GM19397 (cell line): ENCODE data around the gene KRTAP9-3.
"Not testable (repeated sequence)": the region's sequence is repeated elsewhere in the genome, so short reads cannot be mapped to it uniquely, and the experiment has no call there.

Experiments
- ATAC-seq: cut with Tn5 transposase; IDR thresholded peaks from one replicate; pipeline ENCODE4 v1.9.1; 2021; ENCODE audit warnings: mild to moderate bottlenecking, moderate library complexity; ENCODE audit not compliant: unreplicated experiment

The KRTAP9-3 gene, protein sequence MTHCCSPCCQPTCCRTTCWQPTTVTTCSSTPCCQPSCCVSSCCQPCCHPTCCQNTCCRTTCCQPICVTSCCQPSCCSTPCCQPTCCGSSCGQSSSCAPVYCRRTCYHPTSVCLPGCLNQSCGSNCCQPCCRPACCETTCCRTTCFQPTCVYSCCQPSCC

DNA sequence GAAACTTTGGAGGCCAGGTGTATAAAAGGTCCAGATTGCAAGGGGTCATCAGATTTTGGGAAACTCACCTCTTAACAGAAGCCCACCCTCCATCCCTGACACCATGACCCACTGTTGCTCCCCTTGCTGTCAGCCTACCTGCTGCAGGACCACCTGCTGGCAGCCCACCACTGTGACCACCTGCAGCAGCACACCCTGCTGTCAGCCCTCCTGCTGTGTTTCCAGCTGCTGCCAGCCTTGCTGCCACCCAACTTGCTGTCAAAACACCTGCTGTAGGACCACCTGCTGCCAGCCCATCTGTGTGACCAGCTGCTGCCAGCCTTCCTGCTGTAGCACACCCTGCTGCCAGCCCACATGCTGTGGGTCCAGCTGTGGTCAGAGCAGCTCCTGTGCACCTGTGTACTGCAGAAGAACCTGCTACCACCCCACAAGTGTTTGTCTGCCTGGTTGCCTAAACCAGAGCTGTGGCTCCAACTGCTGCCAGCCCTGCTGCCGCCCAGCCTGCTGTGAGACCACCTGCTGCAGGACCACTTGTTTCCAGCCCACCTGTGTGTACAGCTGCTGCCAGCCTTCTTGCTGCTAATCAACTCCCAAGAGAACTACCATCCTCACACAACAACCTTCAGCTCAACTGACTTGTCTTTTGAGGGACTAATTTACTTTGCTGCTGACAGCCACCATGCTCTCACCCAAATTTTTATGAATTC lies at the start of gene KRTAP9-3:
TSS of gene KRTAP9-3 (plus strand) at position 51 of the 707 bp plus-strand sequence. CDS start at position 104, 53 bp downstream.
- ATAC-seq, result not testable (repeated sequence)

DNA sequence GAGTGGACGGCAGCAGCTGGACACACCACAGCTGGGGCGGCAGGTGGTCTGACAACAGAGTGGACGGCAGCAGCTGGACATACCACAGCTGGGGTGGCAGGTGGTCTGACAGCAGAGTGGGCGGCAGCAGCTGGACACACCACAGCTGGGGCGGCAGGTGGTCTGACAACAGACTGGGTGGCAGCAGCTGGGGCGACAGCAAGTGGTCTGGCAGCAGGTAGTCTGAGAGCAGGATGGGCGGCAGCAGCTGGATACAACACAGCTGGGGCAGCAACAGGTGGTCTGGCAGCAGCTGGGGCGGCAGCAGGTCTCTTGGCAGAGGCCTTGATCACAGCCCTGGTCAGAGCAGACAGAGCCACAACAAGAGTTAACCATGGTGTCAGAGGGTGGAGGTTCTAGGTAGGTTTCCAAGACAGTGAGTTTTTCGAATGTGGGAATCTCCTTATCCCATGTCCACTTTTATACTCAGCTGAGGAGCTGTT lies 47.7 kb upstream of the KRTAP9-3 start, which contains the start of gene KRTAP4-1:
TSS of gene KRTAP4-1 (minus strand) at position 432 of the 482 bp plus-strand sequence. CDS start at position 375, 57 bp downstream.
- no peak for ATAC-seq

DNA sequence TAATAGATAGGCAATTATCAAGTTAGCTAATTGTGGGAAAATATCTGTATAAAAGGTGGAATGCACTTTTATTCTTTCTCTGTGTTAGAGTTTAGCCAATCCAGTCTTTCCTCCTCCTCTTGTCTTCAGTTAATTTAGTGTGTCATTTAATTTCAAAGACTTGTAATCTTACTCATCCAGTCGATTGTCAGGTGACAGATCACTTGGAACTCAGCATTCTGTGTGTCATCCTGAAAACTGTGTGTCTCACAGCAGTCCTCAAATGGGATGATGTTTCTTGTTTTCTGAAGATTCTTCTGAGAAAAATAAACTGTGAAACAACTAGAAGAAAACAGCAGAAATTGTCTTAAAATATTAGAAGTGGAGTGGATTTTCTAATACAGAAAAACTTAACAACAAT lies 47.2 kb upstream of the KRTAP9-3 start:
- no peak for ATAC-seq

DNA sequence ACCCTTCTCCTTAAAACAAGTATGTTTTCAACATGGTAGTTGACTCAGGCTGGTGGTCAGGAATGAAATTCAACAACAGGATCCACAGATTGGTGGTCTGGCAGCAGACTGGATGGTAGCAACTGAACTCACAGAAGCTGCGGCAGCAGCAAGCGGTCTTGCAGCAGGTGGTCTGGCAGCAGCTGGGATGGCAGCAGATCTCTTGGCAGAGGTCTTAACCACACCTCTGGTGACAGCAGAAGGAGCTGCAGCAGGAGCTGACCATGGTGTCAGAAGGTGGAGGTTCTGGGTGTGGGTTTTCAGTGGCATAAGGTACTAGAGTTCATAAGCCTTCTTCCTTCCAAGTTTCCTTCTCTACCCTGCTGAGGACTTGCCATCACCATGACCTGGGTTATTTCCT lies 45.4 kb upstream of the KRTAP9-3 start:
- no peak for ATAC-seq

DNA sequence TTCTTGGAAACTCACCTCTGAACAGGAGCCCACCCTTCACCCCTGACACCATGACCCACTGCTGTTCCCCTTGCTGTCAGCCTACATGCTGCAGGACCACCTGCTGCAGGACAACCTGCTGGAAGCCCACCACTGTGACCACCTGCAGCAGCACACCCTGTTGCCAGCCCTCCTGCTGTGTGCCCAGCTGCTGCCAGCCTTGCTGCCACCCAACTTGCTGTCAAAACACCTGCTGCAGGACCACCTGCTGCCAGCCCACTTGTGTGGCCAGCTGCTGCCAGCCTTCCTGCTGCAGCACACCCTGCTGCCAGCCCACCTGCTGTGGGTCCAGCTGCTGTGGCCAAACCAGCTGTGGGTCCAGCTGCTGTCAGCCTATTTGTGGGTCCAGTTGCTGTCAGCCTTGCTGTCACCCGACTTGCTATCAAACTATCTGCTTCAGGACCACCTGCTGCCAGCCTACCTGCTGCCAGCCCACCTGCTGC lies 42.4 kb upstream of the KRTAP9-3 start, which contains the start of gene KRTAP9-1:
TSS of gene KRTAP9-1 (plus strand) at position 51 of the 482 bp plus-strand sequence. CDS start at position 51, 0 bp downstream.
- not testable (repeated sequence) for ATAC-seq

DNA sequence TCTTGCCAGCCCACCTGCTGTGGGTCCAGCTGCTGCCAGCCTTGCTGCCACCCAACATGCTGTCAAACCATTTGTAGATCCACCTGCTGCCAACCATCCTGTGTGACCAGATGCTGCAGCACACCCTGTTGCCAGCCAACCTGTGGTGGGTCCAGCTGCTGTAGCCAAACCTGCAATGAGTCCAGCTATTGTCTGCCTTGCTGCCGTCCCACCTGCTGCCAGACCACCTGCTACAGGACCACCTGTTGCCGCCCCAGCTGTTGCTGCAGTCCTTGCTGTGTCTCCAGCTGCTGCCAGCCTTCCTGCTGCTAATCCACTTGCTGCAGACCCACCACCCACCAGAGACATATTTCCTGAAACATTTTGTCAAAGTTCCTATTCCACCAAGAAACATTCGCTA lies 41.9 kb upstream of the KRTAP9-3 start:
- ATAC-seq, result no peak

DNA sequence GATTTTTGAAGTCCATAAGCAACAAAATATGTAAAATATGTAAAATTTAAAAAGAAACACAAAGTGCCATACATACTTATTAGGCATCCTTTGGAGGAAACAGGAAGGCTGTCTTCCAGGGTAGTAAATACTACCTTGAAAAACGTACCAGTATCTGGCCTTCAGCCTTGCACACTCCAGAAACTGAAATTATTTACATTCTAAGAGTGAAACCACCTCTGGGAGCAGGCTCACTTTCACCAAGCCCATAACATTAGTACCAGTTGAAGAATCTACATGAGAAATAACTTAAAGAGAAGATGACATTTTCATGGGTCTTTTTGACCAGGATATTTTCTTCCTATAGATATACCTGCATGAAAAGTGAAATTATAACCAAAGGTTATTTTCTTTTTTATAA lies 36.2 kb upstream of the KRTAP9-3 start:
- ATAC-seq, result no peak

DNA sequence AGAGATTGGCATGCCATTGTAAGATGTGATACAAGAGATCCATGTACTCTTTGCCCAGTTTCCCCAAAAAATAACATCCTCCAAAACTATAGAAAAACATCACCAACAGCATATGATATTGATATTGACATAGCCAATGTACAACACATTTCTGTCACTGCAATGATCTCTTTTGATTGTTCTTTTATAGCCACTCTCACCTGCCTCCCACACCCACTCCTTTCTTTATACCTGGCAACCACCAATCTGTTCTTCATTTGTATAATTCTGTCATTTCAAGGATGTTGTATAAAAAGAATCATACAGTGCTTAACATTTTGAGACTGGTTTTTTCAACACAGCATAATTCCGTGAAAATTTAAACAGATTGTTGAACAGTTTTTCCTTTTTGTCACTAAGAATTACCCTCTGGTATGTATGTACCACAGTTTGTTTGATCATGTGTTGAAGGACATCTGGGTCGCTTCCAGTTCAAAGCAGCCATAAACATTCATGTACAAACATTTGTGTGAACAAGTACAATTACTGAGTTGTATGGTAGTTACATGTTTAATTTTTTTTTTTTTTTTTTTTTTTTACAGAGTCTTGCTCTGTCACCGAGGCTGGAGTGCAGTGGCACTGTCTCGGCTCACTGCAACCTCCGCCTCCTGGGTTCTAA lies 32.7 kb upstream of the KRTAP9-3 start:
- no peak for ATAC-seq

DNA sequence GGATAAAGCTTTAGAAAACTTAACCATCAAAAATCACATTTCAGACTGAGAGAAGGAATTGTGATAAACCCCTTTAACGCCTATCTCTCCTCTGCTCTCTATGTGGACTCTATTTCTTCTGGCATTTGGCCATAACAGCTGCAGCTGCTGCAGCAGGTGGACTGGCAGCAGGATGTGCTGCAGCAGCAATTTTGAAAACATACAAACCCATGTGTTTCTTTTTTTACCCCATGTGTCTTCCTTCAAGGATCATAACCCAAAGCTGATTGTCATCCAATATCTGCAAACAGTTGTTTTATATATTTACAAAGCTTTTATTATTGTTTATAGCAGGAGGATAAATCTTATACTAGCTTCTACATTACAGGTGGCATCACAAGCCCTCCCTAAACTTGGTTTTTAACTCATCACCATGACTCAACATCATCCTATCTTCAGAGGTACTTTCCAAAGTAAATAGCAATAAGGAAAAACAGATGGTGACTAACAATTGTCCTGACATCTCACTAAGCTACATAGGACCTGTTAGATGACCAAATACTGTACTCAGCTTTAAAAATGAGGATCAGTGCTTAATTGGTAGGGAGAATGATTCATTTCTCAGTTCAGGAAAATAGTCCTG lies 20.3 kb upstream of the KRTAP9-3 start:
- no peak for ATAC-seq

DNA sequence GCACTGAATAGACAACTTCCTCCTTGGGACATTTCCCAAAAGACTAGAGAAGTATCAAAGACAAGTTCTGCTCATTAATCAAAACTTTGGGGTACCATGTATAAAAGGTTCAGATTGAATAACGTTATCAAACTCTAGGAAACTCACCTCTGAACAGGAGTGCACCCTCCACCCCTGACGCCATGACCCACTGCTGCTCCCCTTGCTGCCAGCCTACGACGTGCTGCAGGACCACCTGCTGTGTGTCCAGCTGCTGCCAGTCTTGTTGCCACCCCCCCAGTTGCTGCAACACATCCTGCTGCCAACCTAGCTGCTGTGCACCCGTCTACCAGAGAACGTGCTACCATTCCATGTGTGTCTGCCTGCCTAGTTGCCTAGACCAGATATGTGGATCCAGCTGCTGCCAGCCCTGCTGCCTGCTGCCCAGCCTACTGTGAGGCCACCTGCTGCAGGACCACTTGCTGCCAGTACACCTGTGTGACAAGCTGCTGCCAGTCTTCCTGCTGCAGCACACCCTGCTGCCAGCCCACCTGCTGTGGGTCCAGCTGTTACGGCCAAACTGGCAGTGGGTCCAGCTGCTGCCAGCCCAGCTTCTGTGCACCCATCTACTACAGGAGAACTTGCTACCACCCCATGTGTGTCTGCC lies 19.6 kb upstream of the KRTAP9-3 start:
- no peak for ATAC-seq

DNA sequence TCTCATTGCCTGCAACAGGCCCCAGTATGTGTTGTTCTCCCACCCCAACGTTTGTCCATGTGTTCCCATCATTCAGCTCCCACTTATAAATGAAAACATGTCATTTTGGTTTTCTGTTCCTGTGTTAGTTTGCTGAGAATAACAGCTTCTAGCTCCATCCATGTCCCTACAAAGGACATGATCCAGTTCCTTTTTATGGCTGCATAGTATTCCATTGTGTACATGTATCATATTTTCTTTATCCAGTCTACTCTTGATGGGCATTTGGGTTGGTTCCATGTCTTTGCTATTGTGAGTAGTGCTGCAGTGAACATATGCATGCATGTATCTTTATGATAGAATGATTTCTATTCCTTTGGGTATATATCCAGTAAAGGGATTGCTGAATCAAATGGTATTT lies 16.6 kb upstream of the KRTAP9-3 start:
- no peak for ATAC-seq

DNA sequence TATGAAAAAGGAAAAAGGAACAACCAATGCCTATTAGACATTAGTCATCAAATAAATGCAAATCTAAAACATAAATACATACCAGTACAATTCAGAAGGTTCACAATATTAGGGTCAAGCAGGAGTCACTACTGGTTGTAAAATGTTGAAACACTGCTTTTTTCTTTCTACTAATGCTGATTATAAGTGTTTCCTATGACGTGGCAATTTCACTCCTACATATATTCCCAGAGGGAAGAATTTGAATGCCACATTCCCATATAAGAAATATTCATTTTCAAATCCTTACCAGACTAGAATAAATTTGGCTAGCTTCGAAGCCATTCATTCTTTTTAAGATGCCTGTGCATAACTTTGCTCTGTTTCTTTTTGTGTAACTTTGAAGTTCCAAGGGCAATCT lies 8.4 kb upstream of the KRTAP9-3 start:
- ATAC-seq, result no peak

DNA sequence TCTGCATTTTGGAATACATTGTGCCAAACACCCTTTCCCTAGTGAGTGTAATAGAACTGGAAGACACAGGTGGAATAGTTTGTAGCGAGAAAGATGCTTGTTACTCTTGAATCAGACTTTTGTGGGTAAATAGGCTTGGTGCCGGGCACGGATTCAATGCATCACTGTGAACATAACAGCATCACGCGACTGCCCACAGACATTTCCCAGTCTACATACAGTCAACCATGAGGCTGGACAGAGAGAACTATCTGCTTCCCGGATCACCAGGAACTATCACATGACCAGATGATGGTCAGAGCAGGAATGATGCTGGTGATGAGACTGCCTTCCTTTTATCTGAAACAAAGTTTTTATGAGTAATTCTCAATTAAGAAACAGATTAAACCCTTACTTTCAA lies 6.2 kb upstream of the KRTAP9-3 start:
- no peak for ATAC-seq

DNA sequence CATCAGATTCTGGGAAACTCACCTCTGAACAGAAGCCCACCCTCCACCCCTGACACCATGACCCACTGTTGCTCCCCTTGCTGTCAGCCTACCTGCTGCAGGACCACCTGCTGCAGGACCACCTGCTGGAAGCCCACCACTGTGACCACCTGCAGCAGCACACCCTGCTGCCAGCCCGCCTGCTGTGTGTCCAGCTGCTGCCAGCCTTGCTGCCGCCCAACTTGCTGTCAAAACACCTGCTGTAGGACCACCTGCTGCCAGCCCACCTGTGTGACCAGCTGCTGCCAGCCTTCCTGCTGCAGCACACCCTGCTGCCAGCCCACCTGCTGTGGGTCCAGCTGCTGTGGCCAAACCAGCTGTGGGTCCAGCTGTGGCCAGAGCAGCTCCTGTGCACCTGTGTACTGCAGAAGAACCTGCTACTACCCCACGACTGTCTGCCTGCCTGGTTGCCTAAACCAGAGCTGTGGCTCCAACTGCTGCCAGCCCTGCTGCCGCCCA lies 5.6 kb upstream of the KRTAP9-3 start, which contains the start of gene KRTAP9-2:
TSS of gene KRTAP9-2 (plus strand) at position 51 of the 498 bp plus-strand sequence. CDS start at position 58, 7 bp downstream.
- not testable (repeated sequence) for ATAC-seq

DNA sequence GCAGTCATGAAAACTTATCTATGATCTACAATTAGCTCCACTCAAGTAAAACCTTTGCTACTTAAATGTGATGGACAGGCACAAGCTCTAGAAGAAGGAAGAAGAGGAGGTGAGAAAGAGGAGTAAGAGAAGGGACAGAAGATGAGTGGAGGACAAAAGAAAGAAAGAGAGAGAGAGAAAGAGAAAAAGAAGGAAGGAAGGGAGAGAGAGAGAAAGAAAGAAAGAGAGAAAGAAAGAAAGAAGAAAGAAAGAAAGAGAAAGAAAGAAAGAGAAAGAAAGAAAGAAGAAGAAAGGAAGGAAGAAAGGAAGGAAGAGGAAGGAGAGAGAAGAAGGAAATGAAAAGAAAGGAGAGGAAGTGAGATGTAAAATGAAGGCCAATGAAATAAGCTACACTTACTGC lies 2.2 kb upstream of the KRTAP9-3 start:
- ATAC-seq, result no peak

DNA sequence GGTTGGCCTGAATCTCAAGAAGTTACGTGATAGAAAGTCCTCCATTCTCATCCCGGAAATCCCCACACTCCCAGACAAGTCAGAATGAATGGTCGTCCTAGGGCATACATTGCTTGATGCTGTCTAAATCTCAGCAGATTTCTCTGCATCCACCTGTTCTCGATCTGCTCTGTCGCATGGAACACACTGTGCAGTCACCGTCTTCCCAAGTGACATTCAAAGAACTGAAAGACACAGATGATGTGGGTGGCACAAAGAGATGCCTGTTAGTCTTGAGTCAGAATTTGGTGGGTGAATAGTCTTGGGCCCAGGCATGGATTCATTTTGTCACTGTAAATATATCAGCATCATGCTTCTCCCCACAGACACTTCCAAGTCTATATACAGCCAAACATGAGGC lies 518 bp upstream of the KRTAP9-3 start:
- no peak for ATAC-seq

DNA sequence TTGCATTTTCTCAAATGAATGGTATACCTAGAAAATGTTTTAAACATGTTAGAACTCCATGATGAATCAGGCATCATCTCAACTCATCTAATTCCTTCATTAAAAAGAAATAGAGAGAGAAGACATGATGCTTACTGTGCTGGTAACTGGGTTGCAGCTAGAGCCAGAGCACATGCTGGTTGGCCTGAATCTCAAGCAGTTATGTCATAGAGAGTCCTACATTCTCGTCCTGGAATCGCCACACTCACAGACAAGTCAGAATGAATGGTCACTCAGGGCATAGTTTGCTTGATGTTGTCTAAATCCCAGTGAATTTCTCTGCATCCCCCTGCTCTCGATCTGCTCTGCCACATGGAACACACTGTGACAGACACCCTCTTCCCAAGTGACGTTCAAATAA lies 4.9 kb downstream of the KRTAP9-3 start:
- not testable (repeated sequence) for ATAC-seq

DNA sequence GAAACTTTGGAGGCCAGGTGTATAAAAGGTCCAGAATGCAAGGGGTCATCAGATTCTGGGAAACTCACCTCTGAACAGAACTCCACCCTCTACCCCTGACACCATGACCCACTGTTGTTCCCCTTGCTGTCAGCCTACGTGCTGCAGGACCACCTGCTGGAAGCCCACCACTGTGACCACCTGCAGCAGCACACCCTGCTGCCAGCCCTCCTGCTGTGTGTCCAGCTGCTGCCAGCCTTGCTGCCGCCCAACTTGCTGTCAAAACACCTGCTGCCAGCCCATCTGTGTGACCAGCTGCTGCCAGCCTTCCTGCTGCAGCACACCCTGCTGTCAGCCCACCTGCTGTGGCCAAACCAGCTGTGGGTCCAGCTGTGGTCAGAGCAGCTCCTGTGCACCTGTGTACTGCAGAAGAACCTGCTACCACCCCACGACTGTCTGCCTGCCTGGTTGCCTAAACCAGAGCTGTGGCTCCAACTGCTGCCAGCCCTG lies 5.7 kb downstream of the KRTAP9-3 start, which contains the start of gene KRTAP9-8:
TSS of gene KRTAP9-8 (plus strand) at position 51 of the 489 bp plus-strand sequence. CDS start at position 104, 53 bp downstream.
- ATAC-seq, result not testable (repeated sequence)

DNA sequence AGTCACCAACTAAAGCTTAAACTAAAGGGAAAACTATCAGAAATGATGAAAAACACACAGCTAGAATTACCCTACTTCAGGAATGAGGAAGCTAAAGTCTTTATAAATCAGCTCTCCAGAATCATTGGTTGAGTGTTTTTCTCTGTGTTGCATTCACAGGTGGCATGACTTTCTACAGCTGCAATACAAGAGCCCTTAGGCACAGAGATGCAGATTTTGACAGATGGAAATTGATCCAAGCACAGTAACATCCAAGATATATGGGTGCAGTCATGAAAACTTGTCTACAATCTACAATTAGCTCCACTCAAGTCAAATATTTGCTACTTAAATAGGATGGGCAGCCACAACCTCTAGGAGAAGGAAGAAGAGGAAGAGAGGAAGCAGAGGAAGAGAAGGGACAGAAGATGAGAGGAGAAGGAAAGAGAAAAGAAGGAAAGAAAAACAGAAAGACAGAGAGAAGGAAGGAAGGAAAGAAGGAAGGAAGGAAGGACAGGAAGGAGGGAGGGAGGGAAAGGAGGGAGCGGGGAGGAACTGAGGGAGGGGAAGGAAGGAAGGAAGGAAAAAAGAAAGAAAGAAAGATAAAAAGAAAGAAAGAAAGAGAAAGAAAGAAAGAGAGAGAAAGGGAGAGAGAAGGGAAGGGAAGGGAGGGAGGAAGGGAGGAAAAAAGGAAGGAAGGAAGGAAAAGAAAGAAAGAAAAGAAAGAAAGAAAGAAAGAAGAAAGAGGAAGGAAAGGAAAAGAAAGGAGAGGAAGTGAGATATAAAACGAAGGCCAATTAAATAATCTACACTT lies 14.9 kb downstream of the KRTAP9-3 start:
- not testable (repeated sequence) for ATAC-seq
